GM18907 (cell line): ENCODE data around the gene IFT57.
"Not testable (repeated sequence)": the region's sequence is repeated elsewhere in the genome, so short reads cannot be mapped to it uniquely, and the experiment has no call there.

Experiments used
- ATAC-seq: cut with Tn5 transposase; IDR thresholded peaks from one replicate; pipeline ENCODE4 v1.9.1; 2021; ENCODE audit warnings: mild to moderate bottlenecking, moderate library complexity; ENCODE audit not compliant: unreplicated experiment

The IFT57 gene

GRCh38 chr3:108221911-108222852, at the start of gene IFT57:
IFT57 (minus strand) TSS chr3:108222424; CDS start chr3:108222322, 102 bp downstream.
- peak; percentile 95 for ATAC-seq

- ATAC-seq = no peak
Observed at GRCh38 chr3:108271626-108272025, 49.4 kb upstream of the IFT57 start.

- not testable (repeated sequence) for ATAC-seq
Observed at GRCh38 chr3:108268235-108268634, 46.0 kb upstream of the IFT57 start.

- peak; percentile 88 for ATAC-seq
Observed at GRCh38 chr3:108264534-108265298, 42.5 kb upstream of the IFT57 start.

GRCh38 chr3:108255131-108255530, 32.9 kb upstream of the IFT57 start:
- ATAC-seq = no peak

GRCh38 chr3:108251844-108252243, 29.6 kb upstream of the IFT57 start:
- ATAC-seq = no peak

- no peak for ATAC-seq
Observed at GRCh38 chr3:108251265-108251664, 29.0 kb upstream of the IFT57 start.

GRCh38 chr3:108250626-108251025, 28.4 kb upstream of the IFT57 start:
- ATAC-seq = no peak

GRCh38 chr3:108243243-108243642, 21.0 kb upstream of the IFT57 start:
- ATAC-seq = no peak

GRCh38 chr3:108242776-108243175, 20.6 kb upstream of the IFT57 start:
- ATAC-seq = no peak

GRCh38 chr3:108241721-108242120, 19.5 kb upstream of the IFT57 start:
- no peak for ATAC-seq

GRCh38 chr3:108241146-108241545, 18.9 kb upstream of the IFT57 start:
- no peak for ATAC-seq

- ATAC-seq = no peak
Observed at GRCh38 chr3:108239082-108239481, 16.9 kb upstream of the IFT57 start.

- ATAC-seq = no peak
Observed at GRCh38 chr3:108235290-108235689, 13.1 kb upstream of the IFT57 start.

- no peak for ATAC-seq
Observed at GRCh38 chr3:108234387-108234957, 12.2 kb upstream of the IFT57 start.

GRCh38 chr3:108228286-108228685, 6.1 kb upstream of the IFT57 start:
- ATAC-seq = no peak

- no peak for ATAC-seq
Observed at GRCh38 chr3:108227131-108227530, 4.9 kb upstream of the IFT57 start.

- ATAC-seq = no peak
Observed at GRCh38 chr3:108225221-108225620, 3.0 kb upstream of the IFT57 start.

GRCh38 chr3:108223928-108224327, 1.7 kb upstream of the IFT57 start:
- ATAC-seq = no peak

- ATAC-seq = no peak
Observed at GRCh38 chr3:108222853-108223565, 785 bp upstream of the IFT57 start.

GRCh38 chr3:108221393-108221792, 831 bp downstream of the IFT57 start:
- ATAC-seq = no peak
